Endothelial cell of umbilical vein (primary cell): ENCODE results near the gene FGF10. TPM values are rescaled to one million over a fixed set of nuclear protein-coding genes. Genes with fewer than 3 reads are reported as not detected.

Experiments used
- BruUV-seq: library from RNA; stranded (reverse); fragments of 400-500 nt; replicated peaks from 2 replicates; lab custom pipeline; 2021; lab: Mats Ljungman, UMichigan
- CTCF ChIA-PET: fragments of 300-600, 350-600 bp; sonication (Branson Sonifier 250); formaldehyde crosslinking; loops from one replicate; lab custom pipeline; 2021; ENCODE audit warnings: antibody characterized with exemption, inconsistent platforms; lab: Charles Lee
- POLR2A ChIA-PET: fragments of 300-600, 350-600 bp; sonication (Branson Sonifier 250); formaldehyde crosslinking; loops from one replicate; lab custom pipeline; 2021; ENCODE audit warnings: antibody characterized with exemption, inconsistent platforms; lab: Charles Lee
- DNase-seq: peaks from one replicate; pipeline ENCODE4 v3.0.0-alpha.2; 2011; ENCODE audit warnings: low read depth, low spot score
- FAIRE-seq: peaks from 2 replicates; lab custom pipeline; 2011; peaks lifted over from hg19 to GRCh38; lab: Jason Lieb, UNC
- H2AFZ ChIP-seq: 2 replicates; pipeline ENCODE4 v1.6.0; 2012; ENCODE audit warnings: low read depth, low read length, control low read depth, inconsistent platforms
- H3K27ac ChIP-seq: 2 replicates; pipeline ENCODE4 v1.5.1; 2011; ENCODE audit warnings: low read depth, mild to moderate bottlenecking, control low read depth, low read length, moderate library complexity; ENCODE audit not compliant: insufficient read depth
- H3K27me3 ChIP-seq, 2 experiments: 2 replicates each; pipeline versions ENCODE4 v1.6.0 to v1.6.1; 2011; ENCODE audit warnings: low read length in 2 of 2, mixed read lengths in 1 of 2; ENCODE audit not compliant: control insufficient read depth in 2 of 2, insufficient read depth in 2 of 2
- H3K36me3 ChIP-seq, 2 experiments: 2 replicates in 1 of 2; 3 replicates in 1 of 2; pipeline ENCODE4 v1.5.1; 2011; ENCODE audit warnings: low read length in 2 of 2, mild to moderate bottlenecking in 1 of 2, moderate library complexity in 1 of 2; ENCODE audit not compliant: control insufficient read depth in 2 of 2, insufficient read depth in 2 of 2; ENCODE audit errors: extremely low read depth in 1 of 2
- H3K4me1 ChIP-seq: 3 replicates; pipeline ENCODE4 v1.5.1; 2011; ENCODE audit warnings: mild to moderate bottlenecking, low read length; ENCODE audit not compliant: control insufficient read depth, insufficient read depth; ENCODE audit errors: extremely low read depth
- H3K4me2 ChIP-seq: 2 replicates; pipeline ENCODE4 v1.6.1; 2011; ENCODE audit warnings: low read length, control low read depth, mixed read lengths; ENCODE audit not compliant: insufficient read depth
- H3K4me3 ChIP-seq, 3 experiments: fragments of 200-600 bp in 1 of 3; sonication (generic), shearing (Covaris generic) in 1 of 3; replicated peaks in 1 of 3; 2 replicates each; pipeline ENCODE4 v1.5.1; 2011 to 2016; ENCODE audit warnings: control low read depth in 3 of 3, low read length in 3 of 3, mild to moderate bottlenecking in 2 of 3, inconsistent platforms in 1 of 3, low read depth in 1 of 3, moderate library complexity in 1 of 3; ENCODE audit not compliant: insufficient read depth in 1 of 3
- H3K79me2 ChIP-seq: 2 replicates; pipeline ENCODE4 v1.6.0; 2012; ENCODE audit warnings: low read length, inconsistent platforms; ENCODE audit not compliant: control insufficient read depth, insufficient read depth
- H3K9ac ChIP-seq: replicated peaks from 2 replicates; pipeline ENCODE3; 2011; ENCODE audit warnings: low read length, control low read depth; ENCODE audit not compliant: insufficient read depth; ENCODE audit errors: extremely low read depth
- H3K9me1 ChIP-seq: replicated peaks from 3 replicates; pipeline ENCODE4 v1.6.0; 2011; ENCODE audit warnings: mild to moderate bottlenecking, low read length; ENCODE audit not compliant: control insufficient read depth, insufficient read depth; ENCODE audit errors: extremely low read depth
- H3K9me3 ChIP-seq: replicated peaks from 2 replicates; pipeline ENCODE4 v1.5.1; 2012; ENCODE audit warnings: low read length, inconsistent platforms; ENCODE audit not compliant: control insufficient read depth, insufficient read depth
- H4K20me1 ChIP-seq: replicated peaks from 2 replicates; pipeline ENCODE3; 2011; ENCODE audit warnings: mild to moderate bottlenecking, low read length; ENCODE audit not compliant: control insufficient read depth, insufficient read depth; ENCODE audit errors: extremely low read depth
- CTCF ChIP-seq, 2 donors: IDR thresholded peaks; 1 replicate in 1 of 2; 2 replicates in 1 of 2; pipeline ENCODE4 v1.5.1; 2011; ENCODE audit warnings: low read length in 2 of 2, mild to moderate bottlenecking in 2 of 2, moderate library complexity in 2 of 2, control low read depth in 1 of 2, inconsistent platforms in 1 of 2, low read depth in 1 of 2; ENCODE audit not compliant: insufficient read depth in 1 of 2; ENCODE audit errors: extremely low read depth in 1 of 2
- EZH2 ChIP-seq: IDR thresholded peaks from 2 replicates; pipeline ENCODE4 v1.6.1; 2012; ENCODE audit warnings: borderline replicate concordance, low read depth, mild to moderate bottlenecking, moderate library complexity, low read length, inconsistent platforms; ENCODE audit not compliant: severe bottlenecking
- FOS ChIP-seq: IDR thresholded peaks from 2 replicates; pipeline ENCODE4 v1.6.1; 2011; ENCODE audit warnings: mild to moderate bottlenecking, low read length, moderate library complexity, borderline replicate concordance; ENCODE audit not compliant: insufficient read depth
- GATA2 ChIP-seq: IDR thresholded peaks from 2 replicates; pipeline ENCODE4 v1.7.0; 2011; ENCODE audit warnings: low read depth, mild to moderate bottlenecking, moderate library complexity, mixed read lengths, low read length; ENCODE audit not compliant: insufficient read length, insufficient read depth
- JUN ChIP-seq: IDR thresholded peaks from 2 replicates; pipeline ENCODE4 v1.6.1; 2011; ENCODE audit warnings: borderline replicate concordance, low read depth; ENCODE audit not compliant: insufficient read length, insufficient read depth
- MAX ChIP-seq: IDR thresholded peaks from 2 replicates; pipeline ENCODE4 v1.6.1; 2011; ENCODE audit not compliant: insufficient read depth, insufficient read length
- MYC ChIP-seq: IDR thresholded peaks from one replicate; pipeline ENCODE4 v1.6.1; 2011; ENCODE audit warnings: mild to moderate bottlenecking, low read depth, low read length
- POLR2A ChIP-seq: IDR thresholded peaks from 2 replicates; pipeline ENCODE4 v1.6.1; 2012; ENCODE audit warnings: low read depth, mild to moderate bottlenecking, control low read depth, low read length
- POLR2AphosphoS5 ChIP-seq: IDR thresholded peaks from 2 replicates; pipeline ENCODE4 v1.6.1; 2012; ENCODE audit warnings: low read depth, mild to moderate bottlenecking, control low read depth, low read length, moderate library complexity; ENCODE audit not compliant: insufficient read depth
- dilution Hi-C: fragments of 300-500 bp; cut with MboI; formaldehyde crosslinking; loops from one replicate; pipeline ENCODE4 v1.15.0; 2019; ENCODE audit warnings: low sequenced_read_pairs; ENCODE audit not compliant: extremely low pct_ligation_motif_present
- intact Hi-C: fragments of 100-400 bp; cut with micrococcal nuclease; formaldehyde crosslinking; loops from one replicate; pipeline ENCODE4 v1.10.0; 2022
- polyA plus RNA-seq, 4 experiments: library from polyadenylated mRNA; depleted of rRNA in 3 of 4; stranded (reverse) in 3 of 4; unstranded in 1 of 4; fragments of >200 nt; gene quantifications; 2 replicates each; pipeline versions ENCODE4 v1.2.1 to v1.2.3, GENCODE V29; 2011 to 2012; ENCODE audit warnings: missing spikeins in 1 of 4
- total RNA-seq: library from RNA; stranded (reverse); gene quantifications from 2 replicates; pipeline ENCODE4 v1.2.3, GENCODE V29; 2021

FGF10 gene
- total and polyA plus RNA-seq, 2 donors (not counting 3 experiments of a cell fraction or from before 2014, with no cell fraction given): not detected

GRCh38 chr5:44364097-44364496, 25.1 kb downstream of the FGF10 start:
- Histone ChIP-seq H3K4me1 (no peaks in the 10 kb centered on the region), H4K20me1 (no peaks in the 10 kb centered on the region), H3K4me3 (no peak overlapping the region), H3K79me2 (no peaks in the 10 kb centered on the region), H3K9ac (no peak overlapping the region), H3K9me1 (no peaks in the 10 kb centered on the region), H3K9me3 (no peaks in the 10 kb centered on the region), H3K4me2 (no peak overlapping the region), H3K36me3 (no peaks in the 10 kb centered on the region), H3K27me3 (no peaks in the 10 kb centered on the region), H2AFZ (no peak overlapping the region), H3K27ac (no peak overlapping the region)
- TF ChIP-seq CTCF (IDR thresholded peaks at IDR 0.05; ENCODE audit: extremely low read depth in 1 of 2, insufficient read depth in 1 of 2, low read depth in 1 of 2, low read length in 2 of 2) (no peak), MAX (no peak)
- DNase-seq: no peak
- ChIA-PET POLR2A (no interaction called here), CTCF (no interaction called here)
- dilution Hi-C loops (no loop called here), intact Hi-C loops (no loop called here)
- BruUV-seq: no TSS peak
- FAIRE-seq: no peak

GRCh38 chr5:44361342-44362001, 27.7 kb downstream of the FGF10 start:
- ChIA-PET POLR2A (no interaction called here), CTCF (no interaction called here)
- no peaks in the 10 kb centered on the region for H3K4me1 ChIP-seq
- no peak overlapping the region for H3K4me3 ChIP-seq
- no peak overlapping the region for H3K9ac ChIP-seq
- DNase-seq: no peak
- H3K9me1 ChIP-seq: no peaks in the 10 kb centered on the region
- H4K20me1 ChIP-seq: no peaks in the 10 kb centered on the region
- H3K9me3 ChIP-seq: no peaks in the 10 kb centered on the region
- dilution Hi-C loops: no loop called here
- H2AFZ ChIP-seq: no peak overlapping the region
- TF ChIP-seq MAX (no peak), GATA2 (no peak), FOS (no peak), JUN (no peak), POLR2A (no peak), POLR2AphosphoS5 (no peak), MYC (no peak), CTCF (IDR thresholded peaks at IDR 0.05; ENCODE audit: extremely low read depth in 1 of 2, insufficient read depth in 1 of 2, low read depth in 1 of 2, low read length in 2 of 2) (no peak), EZH2 (no peak)
- no peak for FAIRE-seq
- BruUV-seq: no TSS peak
- no peaks in the 10 kb centered on the region for H3K79me2 ChIP-seq
- no peak overlapping the region for H3K4me2 ChIP-seq
- no peaks in the 10 kb centered on the region for H3K27me3 ChIP-seq
- intact Hi-C loops: no loop called here
- no peak overlapping the region for H3K27ac ChIP-seq
- no peaks in the 10 kb centered on the region for H3K36me3 ChIP-seq
